Right ventricle myocardium inferior (tissue), 1 donor: Measurements from ENCODE around the gene SLC41A3. TPM values are rescaled to one million over a fixed set of nuclear protein-coding genes. Genes with fewer than 3 reads are reported as not detected.

ENCODE experiments used
- ATAC-seq: fragments of 200-7000 bp; cut with Tn5 transposase; one replicate; pipeline ENCODE4 v1.9.1; 2020; ENCODE audit warnings: mild to moderate bottlenecking, moderate library complexity
- DNase-seq: peaks from one replicate; pipeline ENCODE4 v3.0.0; 2021; ENCODE audit errors: missing footprints
- intact Hi-C: fragments of 100-400 bp; cut with DNase I; formaldehyde crosslinking; loops from one replicate; pipeline ENCODE4 v1.11.0; 2022
- total RNA-seq: library from RNA; stranded (reverse); fragmentation: NEBNext Ultra II Directional; extraction: Animal tissue kit (Norgen Biotek cat#: 25700); gene quantifications from one replicate; pipeline ENCODE4 v1.2.1, GENCODE V29; 2021
- donor health status: DM: no; HTN: yes; CAD: no; lungs with severe emphysema.

SLC41A3 gene
- total RNA-seq, 1 donor from 2014 or later, result 36.2 TPM

- DNase-seq (no peak), ATAC-seq (no peak)
- intact Hi-C loops, result no loop called here
Measured at GRCh38 chr3:126109146-126109879, 25.4 kb upstream of the SLC41A3 start.

- no peak for DNase-seq
- intact Hi-C loops, result no loop called here
- ATAC-seq, result no peak
Measured at GRCh38 chr3:126108676-126109050, 24.7 kb upstream of the SLC41A3 start.

- DNase-seq (no peak), ATAC-seq (no peak)
- intact Hi-C loops, result no loop called here
Measured at GRCh38 chr3:126107957-126108675, 24.2 kb upstream of the SLC41A3 start.

- ATAC-seq (no peak), DNase-seq (no peak)
- intact Hi-C loops, result no loop called here
Measured at GRCh38 chr3:126107203-126107939, 23.4 kb upstream of the SLC41A3 start.

- no peak for ATAC-seq
- no peak for DNase-seq
- intact Hi-C loops, result no loop called here
Measured at GRCh38 chr3:126106336-126107202, 22.6 kb upstream of the SLC41A3 start.

GRCh38 chr3:126105691-126106187 lies 21.8 kb upstream of the SLC41A3 start:
- no peak for DNase-seq
- no peak for ATAC-seq
- intact Hi-C loops, result no loop called here

- intact Hi-C loops, result loop anchor here (5.0 kb wide), 1 partner anchor 133 kb away; no protein-coding TSS in a partner anchor
- no peak for ATAC-seq
- DNase-seq, result no peak
Measured at GRCh38 chr3:126104742-126105605, 21.1 kb upstream of the SLC41A3 start.

GRCh38 chr3:126104028-126104635 lies 20.2 kb upstream of the SLC41A3 start:
- intact Hi-C loops, result loop anchor here (5.0 kb wide), 1 partner anchor 132 kb away; no protein-coding TSS in a partner anchor
- DNase-seq, result no peak
- ATAC-seq, result no peak

GRCh38 chr3:126103121-126104027 lies 19.4 kb upstream of the SLC41A3 start:
- DNase-seq (no peak), ATAC-seq (peak; percentile 6)
- intact Hi-C loops, result loop anchor here (5.0 kb wide), 1 partner anchor 131 kb away; no protein-coding TSS in a partner anchor

GRCh38 chr3:126102530-126102951 lies 18.6 kb upstream of the SLC41A3 start:
- no peak for DNase-seq
- intact Hi-C loops, result loop anchor here (5.0 kb wide), 1 partner anchor 130 kb away; no protein-coding TSS in a partner anchor
- peak; percentile 42 for ATAC-seq

- intact Hi-C loops, result loop anchor here (5.0 kb wide), 1 partner anchor 130 kb away; no protein-coding TSS in a partner anchor
- ATAC-seq, result no peak
Measured at GRCh38 chr3:126102011-126102410, 18.1 kb upstream of the SLC41A3 start.

GRCh38 chr3:126101521-126101982 lies 17.6 kb upstream of the SLC41A3 start:
- ATAC-seq (no peak), DNase-seq (no peak)
- intact Hi-C loops, result loop anchor here (5.0 kb wide), 1 partner anchor 129 kb away; no protein-coding TSS in a partner anchor

More at GRCh38 chr3:126102011-126102410, 18.1 kb upstream of the SLC41A3 start:
- DNase-seq, result no peak

GRCh38 chr3:126100634-126101301 lies 16.8 kb upstream of the SLC41A3 start:
- DNase-seq (no peak), ATAC-seq (no peak)
- intact Hi-C loops, result loop anchor here (5.0 kb wide), 1 partner anchor 128 kb away; no protein-coding TSS in a partner anchor

- no peak for ATAC-seq
- intact Hi-C loops, result loop anchor here (5.0 kb wide), 1 partner anchor 128 kb away; no protein-coding TSS in a partner anchor
- no peak for DNase-seq
Measured at GRCh38 chr3:126100269-126100633, 16.3 kb upstream of the SLC41A3 start.

GRCh38 chr3:126098391-126098858 lies 14.5 kb upstream of the SLC41A3 start:
- ATAC-seq (no peak), DNase-seq (no peak)
- intact Hi-C loops, result no loop called here
